ENCODE data around the gene IL4R. TPM values are rescaled to one million over a fixed set of nuclear protein-coding genes. Genes with fewer than 3 reads are reported as not detected.

IL4R gene
- total and polyA plus RNA-seq, 2 of the 13 experiments (the other 11 are each of a cell fraction or from before 2014, with no cell fraction given) = 15.9 to 49.6 TPM

DNA sequence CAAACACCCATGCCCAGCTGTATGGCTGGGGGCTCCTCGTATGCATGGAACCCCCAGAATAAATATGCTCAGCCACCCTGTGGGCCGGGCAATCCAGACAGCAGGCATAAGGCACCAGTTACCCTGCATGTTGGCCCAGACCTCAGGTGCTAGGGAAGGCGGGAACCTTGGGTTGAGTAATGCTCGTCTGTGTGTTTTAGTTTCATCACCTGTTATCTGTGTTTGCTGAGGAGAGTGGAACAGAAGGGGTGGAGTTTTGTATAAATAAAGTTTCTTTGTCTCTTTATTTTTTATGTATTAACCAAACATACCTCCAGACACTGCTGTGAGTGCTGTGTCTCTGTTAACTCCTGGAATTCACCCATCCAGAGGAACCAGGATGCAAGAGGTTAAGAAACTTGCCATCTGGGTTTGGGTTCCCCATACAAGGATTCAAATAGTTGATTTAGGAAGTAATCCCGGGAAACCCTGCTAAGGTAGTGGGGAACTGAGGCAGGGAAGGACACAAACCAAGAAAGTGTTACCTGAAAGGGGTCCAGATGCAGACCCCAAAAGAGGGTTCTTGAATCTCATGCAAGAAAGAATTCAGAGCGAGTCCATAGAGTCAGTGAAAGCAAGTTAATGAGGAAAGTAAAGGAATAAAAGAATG, 50.8 kb downstream of the IL4R start (continued):
- TF ChIP-seq, protein P1, sequence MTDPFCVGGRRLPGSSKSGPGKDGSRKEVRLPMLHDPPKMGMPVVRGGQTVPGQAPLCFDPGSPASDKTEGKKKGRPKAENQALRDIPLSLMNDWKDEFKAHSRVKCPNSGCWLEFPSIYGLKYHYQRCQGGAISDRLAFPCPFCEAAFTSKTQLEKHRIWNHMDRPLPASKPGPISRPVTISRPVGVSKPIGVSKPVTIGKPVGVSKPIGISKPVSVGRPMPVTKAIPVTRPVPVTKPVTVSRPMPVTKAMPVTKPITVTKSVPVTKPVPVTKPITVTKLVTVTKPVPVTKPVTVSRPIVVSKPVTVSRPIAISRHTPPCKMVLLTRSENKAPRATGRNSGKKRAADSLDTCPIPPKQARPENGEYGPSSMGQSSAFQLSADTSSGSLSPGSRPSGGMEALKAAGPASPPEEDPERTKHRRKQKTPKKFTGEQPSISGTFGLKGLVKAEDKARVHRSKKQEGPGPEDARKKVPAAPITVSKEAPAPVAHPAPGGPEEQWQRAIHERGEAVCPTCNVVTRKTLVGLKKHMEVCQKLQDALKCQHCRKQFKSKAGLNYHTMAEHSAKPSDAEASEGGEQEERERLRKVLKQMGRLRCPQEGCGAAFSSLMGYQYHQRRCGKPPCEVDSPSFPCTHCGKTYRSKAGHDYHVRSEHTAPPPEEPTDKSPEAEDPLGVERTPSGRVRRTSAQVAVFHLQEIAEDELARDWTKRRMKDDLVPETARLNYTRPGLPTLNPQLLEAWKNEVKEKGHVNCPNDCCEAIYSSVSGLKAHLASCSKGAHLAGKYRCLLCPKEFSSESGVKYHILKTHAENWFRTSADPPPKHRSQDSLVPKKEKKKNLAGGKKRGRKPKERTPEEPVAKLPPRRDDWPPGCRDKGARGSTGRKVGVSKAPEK (CRISPR knock-in tag; IDR thresholded peaks at IDR 0.05; ENCODE audit: borderline replicate concordance) = no peak
- TF ChIP-seq ZSCAN25 (CRISPR knock-in tag; IDR thresholded peaks at IDR 0.05) (no peak), BRD4 (CRISPR knock-in tag; IDR thresholded peaks at IDR 0.05) (peak; percentile 38; the same call in 1 of the 2 replicates), MTF2 (CRISPR knock-in tag; IDR thresholded peaks at IDR 0.05; ENCODE audit: borderline replicate concordance) (no peak), ZNF367 (CRISPR knock-in tag; IDR thresholded peaks at IDR 0.05; ENCODE audit: borderline replicate concordance) (no peak), ZNF33A (CRISPR knock-in tag; IDR thresholded peaks at IDR 0.05; ENCODE audit: borderline replicate concordance) (no peak), CBX2 (IDR thresholded peaks at IDR 0.05; ENCODE audit: low read depth, low read length) (no peak), CBX2 (CRISPR knock-in tag; IDR thresholded peaks at IDR 0.05; ENCODE audit: low read depth) (no peak), ZNF703 (CRISPR knock-in tag; IDR thresholded peaks at IDR 0.05; ENCODE audit: borderline replicate concordance) (no peak), ZNF589 (CRISPR knock-in tag; conservative IDR thresholded peaks at IDR 0.05) (peak; percentile 62; the same call in 1 of the 2 replicates), ZNF7 (CRISPR knock-in tag; IDR thresholded peaks at IDR 0.05) (no peak), ISX (CRISPR knock-in tag; conservative IDR thresholded peaks at IDR 0.05) (no peak), HNRNPK (IDR thresholded peaks at IDR 0.05; ENCODE audit: low read depth, low read length, poor library complexity, severe bottlenecking) (no peak), CBX1 (IDR thresholded peaks at IDR 0.05; ENCODE audit: low read depth) (no peak)
- TF ChIP-seq, protein P2, sequence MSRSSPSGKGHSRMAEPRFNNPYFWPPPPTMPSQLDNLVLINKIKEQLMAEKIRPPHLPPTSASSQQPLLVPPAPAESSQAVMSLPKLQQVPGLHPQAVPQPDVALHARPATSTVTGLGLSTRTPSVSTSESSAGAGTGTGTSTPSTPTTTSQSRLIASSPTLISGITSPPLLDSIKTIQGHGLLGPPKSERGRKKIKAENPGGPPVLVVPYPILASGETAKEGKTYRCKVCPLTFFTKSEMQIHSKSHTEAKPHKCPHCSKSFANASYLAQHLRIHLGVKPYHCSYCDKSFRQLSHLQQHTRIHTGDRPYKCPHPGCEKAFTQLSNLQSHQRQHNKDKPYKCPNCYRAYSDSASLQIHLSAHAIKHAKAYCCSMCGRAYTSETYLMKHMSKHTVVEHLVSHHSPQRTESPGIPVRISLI (CRISPR knock-in tag; IDR thresholded peaks at IDR 0.05; ENCODE audit: borderline replicate concordance) = peak; percentile 87; the same call in 1 of the 2 replicates
- TF ChIP-seq, protein P3, sequence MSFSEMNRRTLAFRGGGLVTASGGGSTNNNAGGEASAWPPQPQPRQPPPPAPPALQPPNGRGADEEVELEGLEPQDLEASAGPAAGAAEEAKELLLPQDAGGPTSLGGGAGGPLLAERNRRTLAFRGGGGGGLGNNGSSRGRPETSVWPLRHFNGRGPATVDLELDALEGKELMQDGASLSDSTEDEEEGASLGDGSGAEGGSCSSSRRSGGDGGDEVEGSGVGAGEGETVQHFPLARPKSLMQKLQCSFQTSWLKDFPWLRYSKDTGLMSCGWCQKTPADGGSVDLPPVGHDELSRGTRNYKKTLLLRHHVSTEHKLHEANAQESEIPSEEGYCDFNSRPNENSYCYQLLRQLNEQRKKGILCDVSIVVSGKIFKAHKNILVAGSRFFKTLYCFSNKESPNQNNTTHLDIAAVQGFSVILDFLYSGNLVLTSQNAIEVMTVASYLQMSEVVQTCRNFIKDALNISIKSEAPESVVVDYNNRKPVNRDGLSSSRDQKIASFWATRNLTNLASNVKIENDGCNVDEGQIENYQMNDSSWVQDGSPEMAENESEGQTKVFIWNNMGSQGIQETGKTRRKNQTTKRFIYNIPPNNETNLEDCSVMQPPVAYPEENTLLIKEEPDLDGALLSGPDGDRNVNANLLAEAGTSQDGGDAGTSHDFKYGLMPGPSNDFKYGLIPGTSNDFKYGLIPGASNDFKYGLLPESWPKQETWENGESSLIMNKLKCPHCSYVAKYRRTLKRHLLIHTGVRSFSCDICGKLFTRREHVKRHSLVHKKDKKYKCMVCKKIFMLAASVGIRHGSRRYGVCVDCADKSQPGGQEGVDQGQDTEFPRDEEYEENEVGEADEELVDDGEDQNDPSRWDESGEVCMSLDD (CRISPR knock-in tag; IDR thresholded peaks at IDR 0.05; ENCODE audit: borderline replicate concordance) = peak; percentile 77; the same call in 1 of the 2 replicates
- TF ChIP-seq, protein P4, sequence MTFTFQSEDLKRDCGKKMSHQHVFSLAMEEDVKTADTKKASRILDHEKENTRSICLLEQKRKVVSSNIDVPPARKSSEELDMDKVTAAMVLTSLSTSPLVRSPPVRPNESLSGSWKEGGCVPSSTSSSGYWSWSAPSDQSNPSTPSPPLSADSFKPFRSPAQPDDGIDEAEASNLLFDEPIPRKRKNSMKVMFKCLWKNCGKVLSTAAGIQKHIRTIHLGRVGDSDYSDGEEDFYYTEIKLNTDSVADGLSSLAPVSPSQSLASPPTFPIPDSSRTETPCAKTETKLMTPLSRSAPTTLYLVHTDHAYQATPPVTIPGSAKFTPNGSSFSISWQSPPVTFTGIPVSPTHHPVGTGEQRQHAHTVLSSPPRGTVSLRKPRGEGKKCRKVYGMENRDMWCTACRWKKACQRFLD (CRISPR knock-in tag; IDR thresholded peaks at IDR 0.05; ENCODE audit: borderline replicate concordance) = no peak
- TF ChIP-seq, protein P5, sequence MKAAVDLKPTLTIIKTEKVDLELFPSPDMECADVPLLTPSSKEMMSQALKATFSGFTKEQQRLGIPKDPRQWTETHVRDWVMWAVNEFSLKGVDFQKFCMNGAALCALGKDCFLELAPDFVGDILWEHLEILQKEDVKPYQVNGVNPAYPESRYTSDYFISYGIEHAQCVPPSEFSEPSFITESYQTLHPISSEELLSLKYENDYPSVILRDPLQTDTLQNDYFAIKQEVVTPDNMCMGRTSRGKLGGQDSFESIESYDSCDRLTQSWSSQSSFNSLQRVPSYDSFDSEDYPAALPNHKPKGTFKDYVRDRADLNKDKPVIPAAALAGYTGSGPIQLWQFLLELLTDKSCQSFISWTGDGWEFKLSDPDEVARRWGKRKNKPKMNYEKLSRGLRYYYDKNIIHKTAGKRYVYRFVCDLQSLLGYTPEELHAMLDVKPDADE (CRISPR knock-in tag; IDR thresholded peaks at IDR 0.05) = no peak

Measured in HepG2 (cell line).